ENCODE data around the gene LGALSL. TPM values are rescaled to one million over a fixed set of nuclear protein-coding genes. Genes with fewer than 3 reads are reported as not detected.

Gene LGALSL
- total RNA-seq, 4 donors from 2014 or later, result 13.1 to 30.7 (median 18.1) TPM

DNA sequence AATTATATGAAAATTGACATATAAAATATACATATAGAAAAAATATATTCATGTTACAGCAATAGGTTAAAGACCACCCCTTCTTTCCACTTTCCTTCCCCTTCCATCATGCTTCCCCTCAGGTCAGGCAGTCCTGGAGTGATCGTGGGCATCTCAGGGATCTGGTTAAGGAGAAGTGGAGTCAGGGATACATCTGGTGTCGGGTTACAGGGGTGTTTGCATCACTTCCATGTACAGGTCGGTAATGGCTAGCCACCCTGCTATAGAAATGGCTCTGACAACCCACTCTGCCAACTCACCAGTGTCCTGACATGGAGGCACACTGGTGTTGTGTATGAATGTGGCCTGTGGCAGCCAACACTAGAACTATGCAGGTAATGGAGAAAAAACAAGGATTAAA, 36.3 kb upstream of the LGALSL start:
- intact Hi-C loops (cut with DNase I; ENCODE audit: low total_unique reads), result loop anchor here (5.0 kb wide), 1 partner anchor 1780 kb away; no protein-coding TSS in a partner anchor
- DNase-seq, result no peak
- no peak overlapping the region for H3K4me3 ChIP-seq
- no peak overlapping the region for H3K27ac ChIP-seq
- H3K4me1 ChIP-seq, result peaks cover 0 to 11% (median 4%) of the 10 kb centered on the region in 4 donors
- WGBS, 2 donors (ENCODE audit: low coverage in 1 of 2), result 68 to 100% methylated on average over 2 to 3 of the region's 3 CpGs
- no peak for TF ChIP-seq EP300 (IDR thresholded peaks at IDR 0.05; ENCODE audit: low read depth)
- TF ChIP-seq POLR2A (IDR thresholded peaks at IDR 0.05), result no peak
- no peak for TF ChIP-seq CTCF (IDR thresholded peaks at IDR 0.05)
- TF ChIP-seq POLR2AphosphoS5 (IDR thresholded peaks at IDR 0.05), result no peak
- H3K27me3 ChIP-seq, result no peaks in the 10 kb centered on the region
- in situ Hi-C loops (cut with MboI; ENCODE audit: low pct_ligation_motif_present in 1 of 4, low pct_unique_long_range_greater_than_20kb in 1 of 4, low sequenced_read_pairs in 3 of 4), result no loop called here
- no peaks in the 10 kb centered on the region for H3K36me3 ChIP-seq
- no peaks in the 10 kb centered on the region for H3K9me3 ChIP-seq

- WGBS, 2 donors (ENCODE audit: low coverage in 1 of 2), result 97 to 100% methylated on average over 1 to 2 of the region's 2 CpGs
- TF ChIP-seq POLR2A (IDR thresholded peaks at IDR 0.05) (no peak), POLR2AphosphoS5 (IDR thresholded peaks at IDR 0.05) (no peak), CTCF (IDR thresholded peaks at IDR 0.05) (no peak), EP300 (IDR thresholded peaks at IDR 0.05; ENCODE audit: low read depth) (no peak)
- Histone ChIP-seq H3K4me1 (peaks cover 0 to 18% (median 7%) of the 10 kb centered on the region in 4 donors), H3K27ac (no peak overlapping the region), H3K4me3 (no peak overlapping the region), H3K36me3 (no peaks in the 10 kb centered on the region), H3K9me3 (no peaks in the 10 kb centered on the region), H3K27me3 (no peaks in the 10 kb centered on the region)
- in situ Hi-C loops (cut with MboI; ENCODE audit: low pct_ligation_motif_present in 1 of 4, low pct_unique_long_range_greater_than_20kb in 1 of 4, low sequenced_read_pairs in 3 of 4), result no loop called here
- intact Hi-C loops (cut with DNase I; ENCODE audit: low total_unique reads), result loop anchor here (5.0 kb wide), 1 partner anchor 1782 kb away; no protein-coding TSS in a partner anchor
- DNase-seq, result no peak
Observed at GRCh38 chr2:64419596-64420165, 34.3 kb upstream of the LGALSL start.

GRCh38 chr2:64420677-64421076, 33.3 kb upstream of the LGALSL start:
- no peaks in the 10 kb centered on the region for H3K27me3 ChIP-seq
- in situ Hi-C loops (cut with MboI; ENCODE audit: low pct_ligation_motif_present in 1 of 4, low pct_unique_long_range_greater_than_20kb in 1 of 4, low sequenced_read_pairs in 3 of 4), result no loop called here
- H3K27ac ChIP-seq, result no peak overlapping the region
- H3K4me1 ChIP-seq, result peaks cover 0 to 20% (median 7%) of the 10 kb centered on the region in 4 donors
- H3K36me3 ChIP-seq, result no peaks in the 10 kb centered on the region
- no peaks in the 10 kb centered on the region for H3K9me3 ChIP-seq
- intact Hi-C loops (cut with DNase I; ENCODE audit: low total_unique reads), result no loop called here
- no peak for TF ChIP-seq EP300 (IDR thresholded peaks at IDR 0.05; ENCODE audit: low read depth)
- no peak for TF ChIP-seq CTCF (IDR thresholded peaks at IDR 0.05)
- TF ChIP-seq POLR2AphosphoS5 (IDR thresholded peaks at IDR 0.05), result no peak
- H3K4me3 ChIP-seq, result no peak overlapping the region
- DNase-seq, result no peak

- TF ChIP-seq CTCF (IDR thresholded peaks at IDR 0.05), result no peak
- TF ChIP-seq POLR2AphosphoS5 (IDR thresholded peaks at IDR 0.05), result no peak
- TF ChIP-seq POLR2A (IDR thresholded peaks at IDR 0.05), result no peak
- TF ChIP-seq EP300 (IDR thresholded peaks at IDR 0.05; ENCODE audit: low read depth), result no peak
- Histone ChIP-seq H3K9me3 (no peaks in the 10 kb centered on the region), H3K4me1 (peaks cover 0 to 25% (median 10%) of the 10 kb centered on the region in 4 donors), H3K36me3 (no peaks in the 10 kb centered on the region), H3K4me3 (no peak overlapping the region), H3K27me3 (no peaks in the 10 kb centered on the region), H3K27ac (no peak overlapping the region)
- in situ Hi-C loops (cut with MboI; ENCODE audit: low pct_ligation_motif_present in 1 of 4, low pct_unique_long_range_greater_than_20kb in 1 of 4, low sequenced_read_pairs in 3 of 4) (no loop called here), intact Hi-C loops (cut with DNase I; ENCODE audit: low total_unique reads) (no loop called here)
- DNase-seq, result no peak
- 94 to 97% methylated on average over 4 to 5 of the region's 5 CpGs for WGBS, 2 donors (ENCODE audit: low coverage in 1 of 2)
Observed at GRCh38 chr2:64421201-64421600, 32.8 kb upstream of the LGALSL start.

Data from transverse colon (tissue), 4 donors.